Measurements from ENCODE around the gene GGNBP2. TPM values are rescaled to one million over a fixed set of nuclear protein-coding genes. Genes with fewer than 3 reads are reported as not detected.

GGNBP2 gene
- total and polyA plus RNA-seq, 2 of the 8 experiments (the other 6 are each of a cell fraction or from before 2014, with no cell fraction given): 29.2 to 35.8 TPM

DNA sequence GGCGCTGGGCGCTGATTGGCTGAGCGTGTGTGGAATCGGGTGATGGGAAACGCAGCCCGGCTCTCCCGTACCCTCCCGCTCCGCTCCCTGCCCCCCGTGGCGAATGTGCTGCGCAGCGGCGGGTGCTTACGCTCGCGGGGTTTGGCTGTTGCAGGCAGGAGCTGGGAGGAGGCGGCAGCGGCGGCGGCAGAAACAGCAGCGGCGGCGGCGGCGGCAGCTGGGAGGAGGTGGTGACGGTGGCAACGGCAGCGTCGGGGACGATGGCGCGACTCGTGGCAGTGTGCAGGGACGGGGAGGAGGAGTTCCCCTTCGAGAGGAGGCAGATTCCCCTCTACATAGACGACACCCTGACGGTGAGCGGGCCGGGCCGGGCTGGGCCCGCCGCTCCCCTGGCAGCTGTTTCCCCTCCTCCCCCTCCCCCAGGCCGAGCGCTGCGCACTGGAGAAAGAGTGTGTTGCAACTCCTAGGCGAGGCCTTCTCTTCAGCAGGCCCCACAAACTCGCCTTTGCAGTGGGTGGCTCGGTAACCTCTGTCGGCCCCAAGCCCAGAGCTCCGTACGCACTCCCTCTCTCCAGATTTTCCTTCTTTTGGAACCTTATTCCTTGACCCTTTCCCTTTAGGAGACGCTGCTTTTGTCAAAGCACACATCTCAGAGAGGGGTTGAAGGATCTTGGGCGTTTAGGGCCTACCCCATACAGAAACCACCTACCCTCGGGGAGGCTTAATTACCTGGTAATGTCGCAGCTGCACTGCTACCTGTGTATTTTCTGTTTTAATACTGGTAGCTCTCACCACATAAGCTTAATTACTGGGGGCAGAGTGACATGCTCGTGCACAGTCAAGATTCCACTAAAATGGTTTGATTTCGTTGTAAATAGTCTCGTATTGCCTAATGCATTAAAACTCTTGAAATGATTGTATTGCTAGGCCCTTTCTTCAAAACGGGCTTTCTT, 1.0 kb downstream of the GGNBP2 start (continued):
- TF ChIP-seq GABPA (IDR thresholded peaks at IDR 0.05; ENCODE audit: borderline replicate concordance, insufficient read depth, low read length) (no peak), CREB1 (IDR thresholded peaks at IDR 0.05) (peak; percentile 70), PHF8 (conservative IDR thresholded peaks at IDR 0.05; ENCODE audit: low read depth, low read length) (peak; percentile 51; the same call in 1 of the 2 replicates), SIRT6 (IDR thresholded peaks at IDR 0.05; ENCODE audit: low read length) (no peak), BRCA1 (IDR thresholded peaks at IDR 0.05; ENCODE audit: low read depth, low read length) (no peak), BACH1 (IDR thresholded peaks at IDR 0.05; ENCODE audit: low read length) (no peak), TAF1 (IDR thresholded peaks at IDR 0.05; ENCODE audit: low read depth, low read length) (peak; percentile 79), E2F6 (IDR thresholded peaks at IDR 0.05) (peak; percentile 8; the same call in 1 of the 2 replicates), EP300 (IDR thresholded peaks at IDR 0.05; ENCODE audit: borderline replicate concordance in 1 of 2, low read depth in 2 of 2, low read length in 2 of 2) (peak; percentile 57 to 96; a peak in 2 of 3 replicates), MAFK (IDR thresholded peaks at IDR 0.05; ENCODE audit: low read depth, low read length) (no peak), TBP (IDR thresholded peaks at IDR 0.05; ENCODE audit: low read depth, low read length) (no peak; the same call in 1 of the 2 replicates), ASH2L (IDR thresholded peaks at IDR 0.05; ENCODE audit: low read length) (peak; percentile 98), CHD2 (IDR thresholded peaks at IDR 0.05; ENCODE audit: low read length) (peak; percentile 88), KDM4A (IDR thresholded peaks at IDR 0.05; ENCODE audit: low read depth, low read length, severe bottlenecking) (no peak), RBBP5 (IDR thresholded peaks at IDR 0.05; ENCODE audit: borderline replicate concordance, low read depth, low read length) (peak; percentile 72; the same call in 1 of the 2 replicates), RFX5 (IDR thresholded peaks at IDR 0.05; ENCODE audit: borderline replicate concordance, low read depth, low read length) (no peak), POLR2A (IDR thresholded peaks at IDR 0.05; ENCODE audit: control extremely low read depth in 1 of 2, low read depth in 2 of 2, low read length in 2 of 2) (peak; percentile 64 to 72), GTF2F1 (IDR thresholded peaks at IDR 0.05; ENCODE audit: borderline replicate concordance, low read depth, low read length) (no peak)
- TF ChIP-seq, protein P1, sequence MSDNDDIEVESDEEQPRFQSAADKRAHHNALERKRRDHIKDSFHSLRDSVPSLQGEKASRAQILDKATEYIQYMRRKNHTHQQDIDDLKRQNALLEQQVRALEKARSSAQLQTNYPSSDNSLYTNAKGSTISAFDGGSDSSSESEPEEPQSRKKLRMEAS (IDR thresholded peaks at IDR 0.05): peak; percentile 50
- TF ChIP-seq, protein P2, sequence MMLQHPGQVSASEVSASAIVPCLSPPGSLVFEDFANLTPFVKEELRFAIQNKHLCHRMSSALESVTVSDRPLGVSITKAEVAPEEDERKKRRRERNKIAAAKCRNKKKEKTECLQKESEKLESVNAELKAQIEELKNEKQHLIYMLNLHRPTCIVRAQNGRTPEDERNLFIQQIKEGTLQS (IDR thresholded peaks at IDR 0.05; ENCODE audit: insufficient read depth, low read depth, low read length): no peak
